ENCODE data around the gene TSPAN2.

DNA sequence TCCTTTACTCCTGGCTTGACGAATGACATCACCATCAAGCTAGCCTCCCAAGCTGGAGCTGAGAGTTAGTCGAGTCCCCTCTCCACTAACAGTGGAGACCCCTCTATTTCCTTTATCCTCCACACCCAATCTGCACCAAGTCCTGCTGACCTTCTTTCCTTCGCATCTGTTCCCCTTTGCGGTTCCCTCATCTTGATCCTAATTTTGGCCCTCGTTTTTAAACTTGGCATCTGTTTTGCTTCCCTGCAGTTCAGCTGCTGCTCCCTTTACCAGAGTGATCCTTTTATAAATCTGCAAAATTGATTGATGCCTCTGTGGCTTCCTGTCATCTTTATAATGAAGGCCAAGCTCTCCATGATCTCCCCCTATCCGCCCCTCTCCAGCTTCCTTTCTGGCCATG, 49.0 kb upstream of the TSPAN2 start:
- TF ChIP-seq POLR2AphosphoS5 (IDR thresholded peaks at IDR 0.05), result no peak
- TF ChIP-seq, protein P1, sequence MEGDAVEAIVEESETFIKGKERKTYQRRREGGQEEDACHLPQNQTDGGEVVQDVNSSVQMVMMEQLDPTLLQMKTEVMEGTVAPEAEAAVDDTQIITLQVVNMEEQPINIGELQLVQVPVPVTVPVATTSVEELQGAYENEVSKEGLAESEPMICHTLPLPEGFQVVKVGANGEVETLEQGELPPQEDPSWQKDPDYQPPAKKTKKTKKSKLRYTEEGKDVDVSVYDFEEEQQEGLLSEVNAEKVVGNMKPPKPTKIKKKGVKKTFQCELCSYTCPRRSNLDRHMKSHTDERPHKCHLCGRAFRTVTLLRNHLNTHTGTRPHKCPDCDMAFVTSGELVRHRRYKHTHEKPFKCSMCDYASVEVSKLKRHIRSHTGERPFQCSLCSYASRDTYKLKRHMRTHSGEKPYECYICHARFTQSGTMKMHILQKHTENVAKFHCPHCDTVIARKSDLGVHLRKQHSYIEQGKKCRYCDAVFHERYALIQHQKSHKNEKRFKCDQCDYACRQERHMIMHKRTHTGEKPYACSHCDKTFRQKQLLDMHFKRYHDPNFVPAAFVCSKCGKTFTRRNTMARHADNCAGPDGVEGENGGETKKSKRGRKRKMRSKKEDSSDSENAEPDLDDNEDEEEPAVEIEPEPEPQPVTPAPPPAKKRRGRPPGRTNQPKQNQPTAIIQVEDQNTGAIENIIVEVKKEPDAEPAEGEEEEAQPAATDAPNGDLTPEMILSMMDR (IDR thresholded peaks at IDR 0.05), result no peak
- no peak for TF ChIP-seq EP300 (IDR thresholded peaks at IDR 0.05)
- no peak for TF ChIP-seq POLR2A (IDR thresholded peaks at IDR 0.05)
